ENCODE measurements around the gene MATN1. TPM values are rescaled to one million over a fixed set of nuclear protein-coding genes. Genes with fewer than 3 reads are reported as not detected.

MATN1 gene
- total RNA-seq, 4 donors from 2014 or later, result 0.46 to 1.7 TPM; not detected in 2

DNA sequence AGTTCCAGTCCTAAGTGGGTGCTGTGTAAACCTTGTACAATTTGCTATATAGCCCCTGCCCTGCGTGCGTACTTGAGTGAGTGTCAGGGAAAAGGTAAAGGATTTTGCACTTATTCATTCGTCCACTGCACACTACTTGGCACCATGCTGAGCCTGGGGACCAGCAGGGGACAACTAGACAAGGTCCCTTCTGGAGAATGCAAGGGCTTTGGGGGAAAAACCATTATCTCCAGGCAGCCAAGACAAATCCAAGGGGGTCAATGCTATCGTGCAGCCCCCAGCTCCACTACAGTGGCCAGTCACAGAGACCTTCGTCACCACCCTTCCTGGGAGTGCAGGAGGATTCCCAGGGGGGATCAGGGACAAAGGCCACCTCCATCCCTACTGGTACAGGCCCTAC lies 39.7 kb downstream of the MATN1 start:
- no peaks in the 10 kb centered on the region for H3K9me3 ChIP-seq
- no peak overlapping the region for H3K4me3 ChIP-seq
- peaks cover 6 to 10% of the 10 kb centered on the region in 2 donors for H3K4me1 ChIP-seq
- TF ChIP-seq, protein P1, sequence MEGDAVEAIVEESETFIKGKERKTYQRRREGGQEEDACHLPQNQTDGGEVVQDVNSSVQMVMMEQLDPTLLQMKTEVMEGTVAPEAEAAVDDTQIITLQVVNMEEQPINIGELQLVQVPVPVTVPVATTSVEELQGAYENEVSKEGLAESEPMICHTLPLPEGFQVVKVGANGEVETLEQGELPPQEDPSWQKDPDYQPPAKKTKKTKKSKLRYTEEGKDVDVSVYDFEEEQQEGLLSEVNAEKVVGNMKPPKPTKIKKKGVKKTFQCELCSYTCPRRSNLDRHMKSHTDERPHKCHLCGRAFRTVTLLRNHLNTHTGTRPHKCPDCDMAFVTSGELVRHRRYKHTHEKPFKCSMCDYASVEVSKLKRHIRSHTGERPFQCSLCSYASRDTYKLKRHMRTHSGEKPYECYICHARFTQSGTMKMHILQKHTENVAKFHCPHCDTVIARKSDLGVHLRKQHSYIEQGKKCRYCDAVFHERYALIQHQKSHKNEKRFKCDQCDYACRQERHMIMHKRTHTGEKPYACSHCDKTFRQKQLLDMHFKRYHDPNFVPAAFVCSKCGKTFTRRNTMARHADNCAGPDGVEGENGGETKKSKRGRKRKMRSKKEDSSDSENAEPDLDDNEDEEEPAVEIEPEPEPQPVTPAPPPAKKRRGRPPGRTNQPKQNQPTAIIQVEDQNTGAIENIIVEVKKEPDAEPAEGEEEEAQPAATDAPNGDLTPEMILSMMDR (IDR thresholded peaks at IDR 0.05), result no peak
- TF ChIP-seq POLR2A (IDR thresholded peaks at IDR 0.05), result no peak
- no peaks in the 10 kb centered on the region for H3K27me3 ChIP-seq
- no peaks in the 10 kb centered on the region for H3K36me3 ChIP-seq
- intact Hi-C loops (cut with DNase I; ENCODE audit: low total_unique reads), result no loop called here
- DNase-seq, result peak; percentile 8 to 10
- no peak overlapping the region for H3K27ac ChIP-seq

DNA sequence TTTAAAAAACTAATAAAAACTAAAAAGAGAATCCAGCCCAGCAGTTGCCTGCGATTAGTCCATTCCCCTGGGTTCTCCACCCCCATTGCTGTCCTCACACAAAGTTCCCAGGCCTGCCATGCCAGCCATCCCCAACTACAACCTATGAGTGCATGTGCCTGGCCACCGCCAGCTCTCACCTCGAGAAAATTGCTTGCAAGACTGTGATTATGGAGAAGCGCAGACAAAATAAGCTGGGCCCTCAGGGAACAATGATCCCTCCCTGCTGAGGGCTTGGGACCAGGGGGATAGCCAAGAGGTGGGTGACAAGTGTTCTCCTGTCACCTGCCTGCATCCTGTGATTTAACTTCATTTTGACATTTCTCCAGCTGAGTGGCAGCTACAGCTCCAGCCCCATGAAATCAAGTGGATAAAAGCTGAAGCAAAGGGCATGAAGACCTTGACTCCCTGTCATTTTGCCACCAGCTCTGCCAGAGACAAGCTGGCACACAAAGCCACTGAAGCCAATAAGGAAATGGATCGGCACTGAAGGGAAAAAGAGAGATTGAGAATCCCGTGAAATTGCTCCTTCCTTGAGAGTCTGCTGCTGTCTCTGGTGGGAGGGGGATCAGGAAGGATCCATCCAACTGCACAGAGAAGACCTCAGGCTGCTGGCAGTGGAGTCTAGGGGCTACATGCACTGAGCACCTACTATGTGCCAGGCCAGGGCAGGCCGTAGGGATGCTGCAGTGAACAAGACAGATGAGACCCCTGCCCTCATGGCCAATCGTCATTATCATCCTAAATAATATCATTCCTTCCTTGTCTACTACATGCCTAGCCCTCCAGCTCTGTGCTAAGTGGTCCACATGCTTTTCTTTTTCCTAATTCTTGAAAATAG lies 40.7 kb downstream of the MATN1 start:
- DNase-seq, result peak in 1 of 2 donors; percentile 12
- no peak overlapping the region for H3K27ac ChIP-seq
- no peak overlapping the region for H3K4me3 ChIP-seq

DNA sequence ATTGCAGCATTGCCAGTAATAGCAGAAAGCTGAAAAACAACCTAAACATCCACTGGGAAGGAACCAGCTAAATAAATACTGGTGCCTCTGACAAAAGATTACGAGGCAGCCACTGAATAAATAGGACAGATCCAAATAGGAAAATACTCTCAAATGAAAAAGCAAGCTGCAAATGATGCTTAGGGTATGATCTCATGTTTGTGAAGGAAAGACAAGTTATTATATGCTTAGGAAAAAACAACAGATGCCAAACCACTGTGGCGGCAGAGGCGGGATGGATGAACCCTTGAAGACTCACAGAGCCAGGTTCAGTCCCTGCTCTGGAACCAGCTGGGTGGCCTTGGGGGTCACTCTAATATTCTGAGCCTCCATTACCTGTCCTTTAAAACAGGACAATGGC lies 41.6 kb downstream of the MATN1 start:
- H3K9me3 ChIP-seq, result no peaks in the 10 kb centered on the region
- peak in 1 of 2 donors; percentile 17 for DNase-seq
- H3K27ac ChIP-seq, result no peak overlapping the region
- intact Hi-C loops (cut with DNase I; ENCODE audit: low total_unique reads), result no loop called here
- TF ChIP-seq POLR2A (IDR thresholded peaks at IDR 0.05), result no peak
- TF ChIP-seq, protein P1 (IDR thresholded peaks at IDR 0.05), result no peak
- H3K4me1 ChIP-seq, result peaks cover 10 to 12% of the 10 kb centered on the region in 2 donors
- no peaks in the 10 kb centered on the region for H3K36me3 ChIP-seq
- no peak overlapping the region for H3K4me3 ChIP-seq
- H3K27me3 ChIP-seq, result no peaks in the 10 kb centered on the region

More for the DNA sequence above, 40.7 kb downstream of the MATN1 start:
- H3K4me1 ChIP-seq, result peaks cover 6 to 10% of the 10 kb centered on the region in 2 donors
- no peaks in the 10 kb centered on the region for H3K27me3 ChIP-seq
- no peaks in the 10 kb centered on the region for H3K9me3 ChIP-seq
- intact Hi-C loops (cut with DNase I; ENCODE audit: low total_unique reads), result no loop called here
- H3K36me3 ChIP-seq, result no peaks in the 10 kb centered on the region
- TF ChIP-seq, protein P1 (IDR thresholded peaks at IDR 0.05), result no peak
- TF ChIP-seq POLR2A (IDR thresholded peaks at IDR 0.05), result no peak

DNA sequence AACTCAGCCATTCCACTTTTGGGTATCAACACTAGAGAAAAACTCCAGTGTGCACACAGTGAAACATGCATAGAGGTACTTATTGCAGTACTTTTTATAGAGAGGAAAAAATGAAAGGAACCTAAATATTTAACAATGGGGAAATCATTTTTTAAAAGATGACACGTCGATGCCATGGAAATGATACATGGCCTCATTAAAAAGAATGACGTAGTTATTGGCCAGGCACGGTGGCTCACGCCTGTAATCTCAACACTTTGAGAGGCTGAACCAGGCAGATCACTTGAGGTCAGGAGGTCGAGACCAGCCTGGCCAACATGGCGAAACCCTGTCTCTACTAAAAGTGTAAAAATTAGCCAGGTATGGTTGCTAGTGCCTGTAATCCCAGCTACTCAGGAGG lies 42.5 kb downstream of the MATN1 start:
- no peaks in the 10 kb centered on the region for H3K27me3 ChIP-seq
- intact Hi-C loops (cut with DNase I; ENCODE audit: low total_unique reads), result no loop called here
- no peak for TF ChIP-seq POLR2A (IDR thresholded peaks at IDR 0.05)
- TF ChIP-seq, protein P1 (IDR thresholded peaks at IDR 0.05), result no peak
- DNase-seq, result peak in 1 of 2 donors; percentile 12
- no peak overlapping the region for H3K27ac ChIP-seq
- no peaks in the 10 kb centered on the region for H3K36me3 ChIP-seq
- peaks cover 5 to 14% of the 10 kb centered on the region in 2 donors for H3K4me1 ChIP-seq
- no peak overlapping the region for H3K4me3 ChIP-seq
- peaks cover 0 to 6% of the 10 kb centered on the region in 2 donors for H3K9me3 ChIP-seq

DNA sequence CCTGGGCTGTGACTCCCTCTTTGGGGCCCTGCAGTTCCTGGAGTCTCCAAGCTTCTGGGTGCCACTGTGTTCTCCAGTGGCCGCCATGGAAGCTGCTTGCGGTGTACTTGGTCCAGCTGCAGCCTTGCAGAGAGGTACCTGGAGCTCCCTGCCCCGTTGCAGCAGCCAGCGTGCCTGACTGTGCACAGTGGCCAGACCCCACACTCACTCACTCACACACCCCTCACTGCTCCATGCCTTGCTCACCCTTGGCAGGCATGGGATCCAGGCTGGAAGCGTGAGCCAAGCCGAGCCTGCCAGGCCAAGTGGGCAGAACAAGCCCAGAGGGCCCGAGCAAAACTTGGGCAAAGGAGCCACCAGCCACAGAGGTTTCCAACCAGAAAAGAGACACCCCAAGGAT lies 43.0 kb downstream of the MATN1 start:
- H3K27ac ChIP-seq, result no peak overlapping the region

More for the DNA sequence above, 43.0 kb downstream of the MATN1 start:
- Histone ChIP-seq H3K36me3 (no peaks in the 10 kb centered on the region), H3K4me1 (peaks cover 1 to 10% of the 10 kb centered on the region in 2 donors), H3K4me3 (no peak overlapping the region), H3K9me3 (peaks cover 0 to 6% of the 10 kb centered on the region in 2 donors), H3K27me3 (no peaks in the 10 kb centered on the region)
- TF ChIP-seq, protein P1 (IDR thresholded peaks at IDR 0.05), result no peak
- no peak for TF ChIP-seq POLR2A (IDR thresholded peaks at IDR 0.05)
- peak in 1 of 2 donors; percentile 9 for DNase-seq
- intact Hi-C loops (cut with DNase I; ENCODE audit: low total_unique reads), result no loop called here

All from uterus (tissue), 4 donors.